Lower lobe of right lung (tissue), 2 donors: ENCODE results near the gene SAP30BP. TPM values are rescaled to one million over a fixed set of nuclear protein-coding genes. Genes with fewer than 3 reads are reported as not detected.

Source experiments
- ATAC-seq, 2 donors: fragments of 200-7000 bp; cut with Tn5 transposase; one replicate each; pipeline ENCODE4 v1.9.1; 2020 to 2022; ENCODE audit warnings: mild to moderate bottlenecking in 2 of 2, moderate library complexity in 2 of 2
- DNase-seq: peaks from one replicate; pipeline ENCODE4 v3.0.0-alpha.2; 2020
- H3K27ac ChIP-seq: fragments of 200-600 bp; one replicate; pipeline ENCODE4 v1.8.0; 2022
- H3K27me3 ChIP-seq: fragments of 200-600 bp; one replicate; pipeline ENCODE4 v1.8.0; 2022; ENCODE audit warnings: low read depth
- H3K36me3 ChIP-seq: fragments of 200-600 bp; one replicate; pipeline ENCODE4 v1.8.0; 2022; ENCODE audit warnings: mild to moderate bottlenecking
- H3K4me1 ChIP-seq: fragments of 200-600 bp; one replicate; pipeline ENCODE4 v1.8.0; 2022
- H3K4me3 ChIP-seq: fragments of 200-600 bp; one replicate; pipeline ENCODE4 v1.8.0; 2022; ENCODE audit warnings: mild to moderate bottlenecking
- H3K9me3 ChIP-seq: fragments of 200-600 bp; one replicate; pipeline ENCODE4 v1.8.0; 2022
- CTCF ChIP-seq: fragments of 200-600 bp; IDR thresholded peaks from one replicate; pipeline ENCODE4 v1.8.0; 2022; ENCODE audit warnings: antibody characterized with exemption, mild to moderate bottlenecking
- intact Hi-C: fragments of 100-400 bp; cut with DNase I; formaldehyde crosslinking; loops from one replicate; pipeline ENCODE4 v1.11.0; 2022
- total RNA-seq: library from RNA; stranded (reverse); fragmentation: NEBNext Ultra II Directional; extraction: Animal tissue kit (Norgen Biotek cat#: 25700); gene quantifications from one replicate; pipeline ENCODE4 v1.2.1, GENCODE V29; 2021
- donor health status: DM: no; HTN: yes; CAD: no; lungs with severe emphysema.

Gene SAP30BP
- total RNA-seq, 1 donor from 2014 or later: 73.0 TPM

- Histone ChIP-seq H3K27me3 (no peaks in the 10 kb centered on the region), H3K36me3 (peaks cover 72% of the 10 kb centered on the region), H3K9me3 (no peaks in the 10 kb centered on the region), H3K4me3 (no peak overlapping the region), H3K27ac (no peak overlapping the region), H3K4me1 (no peaks in the 10 kb centered on the region)
- DNase-seq (no peak), ATAC-seq (no peak)
- intact Hi-C loops: no loop called here
- TF ChIP-seq CTCF: no peak
Measured at GRCh38 chr17:75626496-75627038, 40.6 kb upstream of the SAP30BP start.

- ATAC-seq: no peak
- no peak overlapping the region for H3K27ac ChIP-seq
- H3K4me3 ChIP-seq: no peak overlapping the region
- DNase-seq: no peak
- H3K27me3 ChIP-seq: no peaks in the 10 kb centered on the region
- intact Hi-C loops: no loop called here
- no peak for TF ChIP-seq CTCF
- peaks cover 67% of the 10 kb centered on the region for H3K36me3 ChIP-seq
- H3K9me3 ChIP-seq: no peaks in the 10 kb centered on the region
- H3K4me1 ChIP-seq: no peaks in the 10 kb centered on the region
Measured at GRCh38 chr17:75627094-75627493, 40.0 kb upstream of the SAP30BP start.

- DNase-seq: peak; percentile 32
- Histone ChIP-seq H3K36me3 (peaks cover 60% of the 10 kb centered on the region), H3K4me1 (peaks cover 10% of the 10 kb centered on the region), H3K9me3 (no peaks in the 10 kb centered on the region), H3K27ac (no peak overlapping the region), H3K4me3 (no peak overlapping the region), H3K27me3 (no peaks in the 10 kb centered on the region)
- no peak for ATAC-seq
- intact Hi-C loops: no loop called here
- TF ChIP-seq CTCF: no peak
Measured at GRCh38 chr17:75628425-75628824, 38.7 kb upstream of the SAP30BP start.

GRCh38 chr17:75629157-75629556, 38.0 kb upstream of the SAP30BP start:
- intact Hi-C loops: no loop called here
- Histone ChIP-seq H3K27me3 (no peaks in the 10 kb centered on the region), H3K9me3 (no peaks in the 10 kb centered on the region), H3K36me3 (peaks cover 53% of the 10 kb centered on the region), H3K27ac (no peak overlapping the region), H3K4me1 (peaks cover 17% of the 10 kb centered on the region), H3K4me3 (no peak overlapping the region)
- ATAC-seq (no peak), DNase-seq (peak; percentile 31)
- no peak for TF ChIP-seq CTCF

GRCh38 chr17:75630071-75630917, 36.8 kb upstream of the SAP30BP start:
- no peak for TF ChIP-seq CTCF
- H3K27ac ChIP-seq: no peak overlapping the region
- ATAC-seq: no peak
- H3K9me3 ChIP-seq: no peaks in the 10 kb centered on the region
- peaks cover 27% of the 10 kb centered on the region for H3K4me1 ChIP-seq
- peak; percentile 47 for DNase-seq
- H3K27me3 ChIP-seq: no peaks in the 10 kb centered on the region
- intact Hi-C loops: no loop called here
- H3K4me3 ChIP-seq: no peak overlapping the region
- peaks cover 42% of the 10 kb centered on the region for H3K36me3 ChIP-seq
